Measurements from ENCODE around the gene VAMP8.

Gene VAMP8

GRCh38 chr2:85578243-85579180 lies 1.1 kb downstream of the VAMP8 start:
- Histone ChIP-seq H3K9ac (ENCODE audit: low read depth in 1 of 2, low read length in 2 of 2) (peak overlapping the region; percentile 89 to 92), H3K4me1 (ENCODE audit: control insufficient read depth in 2 of 2, insufficient read depth in 2 of 2, low read length in 2 of 2) (peaks cover 16 to 22% of the 10 kb centered on the region in 2 donors), H3K36me3 (ENCODE audit: control insufficient read depth in 2 of 2, insufficient read depth in 2 of 2, low read length in 2 of 2) (peaks cover 16 to 19% of the 10 kb centered on the region in 2 donors), H3K4me3 (ENCODE audit: low read length in 2 of 2) (peak overlapping the region; percentile 92 to 94), H3K9me3 (ENCODE audit: control insufficient read depth in 2 of 2, low read length in 2 of 2) (no peaks in the 10 kb centered on the region), H3K27me3 (ENCODE audit: control insufficient read depth in 2 of 2, insufficient read depth in 2 of 2, low read length in 2 of 2) (no peaks in the 10 kb centered on the region), H3K27ac (ENCODE audit: low read depth in 2 of 2, low read length in 2 of 2) (peak overlapping the region; percentile 91 to 93)

GRCh38 chr2:85579266-85579935 lies 2.0 kb downstream of the VAMP8 start:
- H3K4me1 ChIP-seq (ENCODE audit: control insufficient read depth in 2 of 2, insufficient read depth in 2 of 2, low read length in 2 of 2): peaks cover 22 to 29% of the 10 kb centered on the region in 2 donors
- H3K27me3 ChIP-seq (ENCODE audit: control insufficient read depth in 2 of 2, insufficient read depth in 2 of 2, low read length in 2 of 2): no peaks in the 10 kb centered on the region
- no peaks in the 10 kb centered on the region for H3K9me3 ChIP-seq (ENCODE audit: control insufficient read depth in 2 of 2, low read length in 2 of 2)
- peak overlapping the region; percentile 91 to 93 for H3K27ac ChIP-seq (ENCODE audit: low read depth in 2 of 2, low read length in 2 of 2)
- H3K36me3 ChIP-seq (ENCODE audit: control insufficient read depth in 2 of 2, insufficient read depth in 2 of 2, low read length in 2 of 2): peaks cover 19 to 21% of the 10 kb centered on the region in 2 donors
- H3K9ac ChIP-seq (ENCODE audit: low read depth in 1 of 2, low read length in 2 of 2): peak overlapping the region in 1 of 2 donors; percentile 32
- H3K4me3 ChIP-seq (ENCODE audit: low read length in 2 of 2): peak overlapping the region in 1 of 2 donors; percentile 92

GRCh38 chr2:85580206-85580605 lies 2.8 kb downstream of the VAMP8 start:
- Histone ChIP-seq H3K27ac (ENCODE audit: low read depth in 2 of 2, low read length in 2 of 2) (no peak overlapping the region), H3K9ac (ENCODE audit: low read depth in 1 of 2, low read length in 2 of 2) (no peak overlapping the region), H3K27me3 (ENCODE audit: control insufficient read depth in 2 of 2, insufficient read depth in 2 of 2, low read length in 2 of 2) (no peaks in the 10 kb centered on the region), H3K4me3 (ENCODE audit: low read length in 2 of 2) (no peak overlapping the region), H3K4me1 (ENCODE audit: control insufficient read depth in 2 of 2, insufficient read depth in 2 of 2, low read length in 2 of 2) (peaks cover 30 to 37% of the 10 kb centered on the region in 2 donors), H3K36me3 (ENCODE audit: control insufficient read depth in 2 of 2, insufficient read depth in 2 of 2, low read length in 2 of 2) (peaks cover 19 to 21% of the 10 kb centered on the region in 2 donors), H3K9me3 (ENCODE audit: control insufficient read depth in 2 of 2, low read length in 2 of 2) (no peaks in the 10 kb centered on the region)

- Histone ChIP-seq H3K36me3 (ENCODE audit: control insufficient read depth in 2 of 2, insufficient read depth in 2 of 2, low read length in 2 of 2) (peaks cover 19 to 21% of the 10 kb centered on the region in 2 donors), H3K4me1 (ENCODE audit: control insufficient read depth in 2 of 2, insufficient read depth in 2 of 2, low read length in 2 of 2) (peaks cover 36 to 37% of the 10 kb centered on the region in 2 donors), H3K27ac (ENCODE audit: low read depth in 2 of 2, low read length in 2 of 2) (no peak overlapping the region), H3K9ac (ENCODE audit: low read depth in 1 of 2, low read length in 2 of 2) (no peak overlapping the region), H3K9me3 (ENCODE audit: control insufficient read depth in 2 of 2, low read length in 2 of 2) (no peaks in the 10 kb centered on the region), H3K4me3 (ENCODE audit: low read length in 2 of 2) (no peak overlapping the region), H3K27me3 (ENCODE audit: control insufficient read depth in 2 of 2, insufficient read depth in 2 of 2, low read length in 2 of 2) (no peaks in the 10 kb centered on the region)
These were observed 5.1 kb downstream of the VAMP8 start for GRCh38 chr2:85582492-85582891.

- Histone ChIP-seq H3K4me3 (ENCODE audit: low read length in 2 of 2) (peak overlapping the region; percentile 67), H3K9ac (ENCODE audit: low read depth in 1 of 2, low read length in 2 of 2) (peak overlapping the region; percentile 35 to 55), H3K4me1 (ENCODE audit: control insufficient read depth in 2 of 2, insufficient read depth in 2 of 2, low read length in 2 of 2) (peaks cover 30 to 31% of the 10 kb centered on the region in 2 donors), H3K9me3 (ENCODE audit: control insufficient read depth in 2 of 2, low read length in 2 of 2) (no peaks in the 10 kb centered on the region), H3K27me3 (ENCODE audit: control insufficient read depth in 2 of 2, insufficient read depth in 2 of 2, low read length in 2 of 2) (no peaks in the 10 kb centered on the region), H3K36me3 (ENCODE audit: control insufficient read depth in 2 of 2, insufficient read depth in 2 of 2, low read length in 2 of 2) (peaks cover 19 to 21% of the 10 kb centered on the region in 2 donors), H3K27ac (ENCODE audit: low read depth in 2 of 2, low read length in 2 of 2) (peak overlapping the region; percentile 79 to 84)
These were observed 6.4 kb downstream of the VAMP8 start for GRCh38 chr2:85583667-85584353.

GRCh38 chr2:85584354-85584856 lies 7.0 kb downstream of the VAMP8 start, which contains the start of gene VAMP5:
VAMP5 (plus strand) TSS chr2:85584431; CDS start chr2:85584491, 60 bp downstream.
- peak within 1 kb of the TSS; percentile 42 to 55 for H3K9ac ChIP-seq (ENCODE audit: low read depth in 1 of 2, low read length in 2 of 2)
- H3K36me3 ChIP-seq (ENCODE audit: control insufficient read depth in 2 of 2, insufficient read depth in 2 of 2, low read length in 2 of 2): peaks cover 19 to 21% of the 10 kb centered on the region in 2 donors
- H3K4me1 ChIP-seq (ENCODE audit: control insufficient read depth in 2 of 2, insufficient read depth in 2 of 2, low read length in 2 of 2): peaks cover 25% of the 10 kb centered on the region in 2 donors
- H3K27me3 ChIP-seq (ENCODE audit: control insufficient read depth in 2 of 2, insufficient read depth in 2 of 2, low read length in 2 of 2): no peaks in the 10 kb centered on the region
- no peaks in the 10 kb centered on the region for H3K9me3 ChIP-seq (ENCODE audit: control insufficient read depth in 2 of 2, low read length in 2 of 2)
- peak within 1 kb of the TSS; percentile 67 for H3K4me3 ChIP-seq (ENCODE audit: low read length in 2 of 2)
- peak within 1 kb of the TSS; percentile 79 to 84 for H3K27ac ChIP-seq (ENCODE audit: low read depth in 2 of 2, low read length in 2 of 2)

GRCh38 chr2:85584857-85585780 lies 7.7 kb downstream of the VAMP8 start:
- peak overlapping the region; percentile 42 to 55 for H3K9ac ChIP-seq (ENCODE audit: low read depth in 1 of 2, low read length in 2 of 2)
- peak overlapping the region; percentile 79 to 84 for H3K27ac ChIP-seq (ENCODE audit: low read depth in 2 of 2, low read length in 2 of 2)

GRCh38 chr2:85585781-85586105 lies 8.4 kb downstream of the VAMP8 start:
- peak overlapping the region in 1 of 2 donors; percentile 46 for H3K4me3 ChIP-seq (ENCODE audit: low read length in 2 of 2)
- H3K36me3 ChIP-seq (ENCODE audit: control insufficient read depth in 2 of 2, insufficient read depth in 2 of 2, low read length in 2 of 2): peaks cover 14 to 15% of the 10 kb centered on the region in 2 donors
- H3K9me3 ChIP-seq (ENCODE audit: control insufficient read depth in 2 of 2, low read length in 2 of 2): no peaks in the 10 kb centered on the region
- H3K27ac ChIP-seq (ENCODE audit: low read depth in 2 of 2, low read length in 2 of 2): peak overlapping the region; percentile 79 to 84
- H3K4me1 ChIP-seq (ENCODE audit: control insufficient read depth in 2 of 2, insufficient read depth in 2 of 2, low read length in 2 of 2): peaks cover 23 to 29% of the 10 kb centered on the region in 2 donors
- no peaks in the 10 kb centered on the region for H3K27me3 ChIP-seq (ENCODE audit: control insufficient read depth in 2 of 2, insufficient read depth in 2 of 2, low read length in 2 of 2)
- H3K9ac ChIP-seq (ENCODE audit: low read depth in 1 of 2, low read length in 2 of 2): no peak overlapping the region

More at GRCh38 chr2:85584857-85585780, 7.7 kb downstream of the VAMP8 start:
- Histone ChIP-seq H3K36me3 (ENCODE audit: control insufficient read depth in 2 of 2, insufficient read depth in 2 of 2, low read length in 2 of 2) (peaks cover 17% of the 10 kb centered on the region in 2 donors), H3K27me3 (ENCODE audit: control insufficient read depth in 2 of 2, insufficient read depth in 2 of 2, low read length in 2 of 2) (no peaks in the 10 kb centered on the region), H3K4me1 (ENCODE audit: control insufficient read depth in 2 of 2, insufficient read depth in 2 of 2, low read length in 2 of 2) (peaks cover 25% of the 10 kb centered on the region in 2 donors), H3K4me3 (ENCODE audit: low read length in 2 of 2) (peak overlapping the region; percentile 58 to 67), H3K9me3 (ENCODE audit: control insufficient read depth in 2 of 2, low read length in 2 of 2) (no peaks in the 10 kb centered on the region)

- no peak overlapping the region for H3K4me3 ChIP-seq (ENCODE audit: low read length in 2 of 2)
- H3K27me3 ChIP-seq (ENCODE audit: control insufficient read depth in 2 of 2, insufficient read depth in 2 of 2, low read length in 2 of 2): no peaks in the 10 kb centered on the region
- no peaks in the 10 kb centered on the region for H3K9me3 ChIP-seq (ENCODE audit: control insufficient read depth in 2 of 2, low read length in 2 of 2)
- H3K9ac ChIP-seq (ENCODE audit: low read depth in 1 of 2, low read length in 2 of 2): no peak overlapping the region
- peaks cover 26 to 40% of the 10 kb centered on the region in 2 donors for H3K4me1 ChIP-seq (ENCODE audit: control insufficient read depth in 2 of 2, insufficient read depth in 2 of 2, low read length in 2 of 2)
- H3K27ac ChIP-seq (ENCODE audit: low read depth in 2 of 2, low read length in 2 of 2): peak overlapping the region in 1 of 2 donors; percentile 9
- H3K36me3 ChIP-seq (ENCODE audit: control insufficient read depth in 2 of 2, insufficient read depth in 2 of 2, low read length in 2 of 2): peaks cover 2 to 3% of the 10 kb centered on the region in 2 donors
These were observed 10.8 kb downstream of the VAMP8 start for GRCh38 chr2:85588236-85588635.

Measured in mucosa of rectum (tissue), 2 donors.